Measurements from ENCODE around the gene PLEKHB1. TPM values are rescaled to one million over a fixed set of nuclear protein-coding genes. Genes with fewer than 3 reads are reported as not detected.

Gene PLEKHB1
- total RNA-seq, 1 experiment from 2014 or later: 22.9 TPM

DNA sequence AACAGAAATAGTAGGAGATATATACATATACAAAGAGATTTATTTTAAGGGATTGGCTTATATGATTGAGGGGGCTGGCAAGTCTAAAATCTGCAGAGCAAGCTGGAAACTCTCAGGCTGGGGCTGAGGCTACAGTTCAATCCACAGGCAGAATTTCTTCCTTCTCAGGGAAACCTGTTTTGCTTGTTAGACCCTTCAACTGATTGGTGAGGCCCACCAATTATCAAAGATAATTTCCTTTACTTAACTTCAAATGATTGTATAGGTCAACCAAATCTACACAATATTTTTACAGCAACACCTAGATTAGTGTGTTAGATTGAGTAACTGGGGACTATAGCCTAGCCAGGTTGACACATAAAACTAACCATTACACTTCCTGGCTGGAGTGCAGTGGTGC lies 4.7 kb upstream of the PLEKHB1 start:
- POLR2A ChIA-PET: no interaction called here

More for the DNA sequence above, 4.7 kb upstream of the PLEKHB1 start:
- ChIA-PET RAD21 (ENCODE audit: low non-redundant PET in 1 of 2, low total read pairs in 2 of 2, uncharacterized antibody in 2 of 2, unreplicated experiment in 2 of 2) (no interaction called here), CTCF (no interaction called here)
- Histone ChIP-seq H3K4me3 (replicated peaks in 1 of 2; ENCODE audit: low read depth in 1 of 2, low read length in 2 of 2) (no peak overlapping the region), H3K9me2 (ENCODE audit: insufficient read depth) (no peaks in the 10 kb centered on the region), H3K27me3 (ENCODE audit: insufficient read depth, low read length) (no peaks in the 10 kb centered on the region), H3K9ac (ENCODE audit: low read length) (no peak overlapping the region), H3K4me1 (ENCODE audit: control insufficient read depth in 1 of 2, insufficient read depth in 2 of 2, low read length in 2 of 2) (no peaks in the 10 kb centered on the region), H3K36me3 (ENCODE audit: control insufficient read depth in 1 of 2, insufficient read depth in 2 of 2, low read length in 2 of 2) (no peaks in the 10 kb centered on the region), H3K4me2 (ENCODE audit: low read length) (no peak overlapping the region), H3K79me2 (ENCODE audit: insufficient read depth, low read length) (no peaks in the 10 kb centered on the region), H3K27ac (ENCODE audit: low read depth, low read length) (no peak overlapping the region), H4K20me1 (ENCODE audit: insufficient read depth) (no peaks in the 10 kb centered on the region), H3K9me3 (ENCODE audit: control insufficient read depth in 1 of 2, insufficient read depth in 1 of 2, low read depth in 1 of 2, low read length in 2 of 2) (no peaks in the 10 kb centered on the region), H2AFZ (ENCODE audit: low read depth, low read length, poor library complexity, severe bottlenecking) (no peak overlapping the region)
- no peak for ATAC-seq
- intact Hi-C loops (cut with micrococcal nuclease): no loop called here
- DNase-seq (ENCODE audit: low read depth, low spot score): no peak
- TF ChIP-seq ZNF274 (IDR thresholded peaks at IDR 0.05; ENCODE audit: low read depth, low read length): no peak
- TF ChIP-seq ZFX (IDR thresholded peaks at IDR 0.05): no peak
- no peak for TF ChIP-seq ELF1 (IDR thresholded peaks at IDR 0.05; ENCODE audit: borderline replicate concordance, low read depth)
- TF ChIP-seq JUND (IDR thresholded peaks at IDR 0.05): no peak
- TF ChIP-seq CBX3 (IDR thresholded peaks at IDR 0.05; ENCODE audit: low read depth): no peak
- no peak for TF ChIP-seq CEBPB (IDR thresholded peaks at IDR 0.05; ENCODE audit: low read depth)
- TF ChIP-seq CTCF (IDR thresholded peaks at IDR 0.05 in 2 of 3, conservative IDR thresholded peaks at IDR 0.05 in 1 of 3; ENCODE audit: borderline replicate concordance in 1 of 3, insufficient read depth in 1 of 3, low read depth in 2 of 3, low read length in 2 of 3): no peak
- no peak for TF ChIP-seq SP1 (IDR thresholded peaks at IDR 0.05; ENCODE audit: low read depth)
- no peak for TF ChIP-seq POLR2AphosphoS5 (IDR thresholded peaks at IDR 0.05; ENCODE audit: low read depth, low read length)
- TF ChIP-seq YY1 (IDR thresholded peaks at IDR 0.05; ENCODE audit: extremely low read depth, insufficient replicate concordance, low read depth, low read length): no peak
- TF ChIP-seq EZH2 (IDR thresholded peaks at IDR 0.05): no peak
- no peak for TF ChIP-seq MAX (IDR thresholded peaks at IDR 0.05)
- no peak for TF ChIP-seq SRF (IDR thresholded peaks at IDR 0.05; ENCODE audit: low read depth)
- TF ChIP-seq, protein P1, sequence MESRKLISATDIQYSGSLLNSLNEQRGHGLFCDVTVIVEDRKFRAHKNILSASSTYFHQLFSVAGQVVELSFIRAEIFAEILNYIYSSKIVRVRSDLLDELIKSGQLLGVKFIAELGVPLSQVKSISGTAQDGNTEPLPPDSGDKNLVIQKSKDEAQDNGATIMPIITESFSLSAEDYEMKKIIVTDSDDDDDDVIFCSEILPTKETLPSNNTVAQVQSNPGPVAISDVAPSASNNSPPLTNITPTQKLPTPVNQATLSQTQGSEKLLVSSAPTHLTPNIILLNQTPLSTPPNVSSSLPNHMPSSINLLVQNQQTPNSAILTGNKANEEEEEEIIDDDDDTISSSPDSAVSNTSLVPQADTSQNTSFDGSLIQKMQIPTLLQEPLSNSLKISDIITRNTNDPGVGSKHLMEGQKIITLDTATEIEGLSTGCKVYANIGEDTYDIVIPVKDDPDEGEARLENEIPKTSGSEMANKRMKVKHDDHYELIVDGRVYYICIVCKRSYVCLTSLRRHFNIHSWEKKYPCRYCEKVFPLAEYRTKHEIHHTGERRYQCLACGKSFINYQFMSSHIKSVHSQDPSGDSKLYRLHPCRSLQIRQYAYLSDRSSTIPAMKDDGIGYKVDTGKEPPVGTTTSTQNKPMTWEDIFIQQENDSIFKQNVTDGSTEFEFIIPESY (IDR thresholded peaks at IDR 0.05; ENCODE audit: extremely low read depth, insufficient replicate concordance, low read length): no peak
- TF ChIP-seq EZH2phosphoT487 (IDR thresholded peaks at IDR 0.05; ENCODE audit: borderline replicate concordance): no peak
- BruUV-seq (replicated peaks): no TSS peak

All from HCT116 (cell line).